Measurements from ENCODE around the gene B3GAT2.

Gene B3GAT2

DNA sequence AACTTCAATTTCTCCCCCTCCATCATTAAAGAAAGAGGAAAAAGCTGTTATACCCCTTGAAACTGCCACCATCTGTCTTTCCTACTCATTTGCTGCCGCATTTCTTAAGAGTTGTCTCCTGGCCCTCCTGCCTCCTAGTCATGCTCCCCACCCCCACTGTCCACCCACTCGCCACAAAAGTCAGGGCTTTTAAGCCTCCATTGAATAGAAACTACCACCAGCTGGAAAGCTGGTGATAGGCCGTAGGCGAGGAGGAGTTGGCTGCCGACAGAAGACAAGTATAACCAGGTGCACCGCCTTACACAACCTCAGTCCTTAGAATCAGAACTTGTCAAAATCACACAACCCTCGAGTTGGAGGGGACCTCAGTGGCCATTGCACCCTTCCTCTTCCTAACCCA is 67.6 kb downstream of the B3GAT2 start:
- DNase-seq: no peak

DNA sequence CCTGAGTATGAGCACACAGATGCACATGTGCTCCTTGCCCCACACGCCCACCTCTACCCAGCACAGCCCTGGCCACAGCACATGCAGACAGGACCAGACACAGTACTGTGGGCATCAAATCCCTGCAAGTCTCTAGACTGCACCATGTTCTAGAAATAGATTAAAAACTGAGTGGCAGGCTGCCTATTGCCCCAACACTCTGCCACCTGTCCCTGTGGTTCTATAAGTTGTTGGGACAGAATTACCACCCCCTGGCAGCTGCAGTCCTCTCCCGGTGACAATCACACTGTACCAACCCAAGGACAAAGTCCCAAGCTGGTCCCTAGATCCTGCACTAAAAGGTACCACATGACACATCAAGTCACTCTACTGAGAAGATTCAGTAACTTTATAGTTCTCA is 70.2 kb downstream of the B3GAT2 start:
- no peak for DNase-seq

DNA sequence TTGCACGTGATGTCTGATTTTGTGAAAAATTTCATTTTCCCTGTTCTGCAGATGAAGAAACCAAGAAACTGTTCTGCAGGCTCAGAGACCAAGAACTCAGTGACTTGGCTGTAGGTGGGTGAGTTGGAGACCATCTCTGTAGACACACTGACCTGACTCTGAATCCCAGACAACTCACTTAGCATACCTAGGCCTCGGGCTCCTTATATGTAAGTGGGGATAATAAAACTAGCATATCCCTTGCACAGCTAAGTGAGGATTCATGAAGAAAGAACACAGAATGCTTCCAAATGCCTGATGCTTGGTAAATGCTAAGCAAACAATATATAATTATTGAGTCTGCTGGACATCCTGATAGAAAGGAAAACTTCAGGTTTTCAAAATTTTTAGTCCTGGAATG is 70.8 kb downstream of the B3GAT2 start:
- no peak for DNase-seq

DNA sequence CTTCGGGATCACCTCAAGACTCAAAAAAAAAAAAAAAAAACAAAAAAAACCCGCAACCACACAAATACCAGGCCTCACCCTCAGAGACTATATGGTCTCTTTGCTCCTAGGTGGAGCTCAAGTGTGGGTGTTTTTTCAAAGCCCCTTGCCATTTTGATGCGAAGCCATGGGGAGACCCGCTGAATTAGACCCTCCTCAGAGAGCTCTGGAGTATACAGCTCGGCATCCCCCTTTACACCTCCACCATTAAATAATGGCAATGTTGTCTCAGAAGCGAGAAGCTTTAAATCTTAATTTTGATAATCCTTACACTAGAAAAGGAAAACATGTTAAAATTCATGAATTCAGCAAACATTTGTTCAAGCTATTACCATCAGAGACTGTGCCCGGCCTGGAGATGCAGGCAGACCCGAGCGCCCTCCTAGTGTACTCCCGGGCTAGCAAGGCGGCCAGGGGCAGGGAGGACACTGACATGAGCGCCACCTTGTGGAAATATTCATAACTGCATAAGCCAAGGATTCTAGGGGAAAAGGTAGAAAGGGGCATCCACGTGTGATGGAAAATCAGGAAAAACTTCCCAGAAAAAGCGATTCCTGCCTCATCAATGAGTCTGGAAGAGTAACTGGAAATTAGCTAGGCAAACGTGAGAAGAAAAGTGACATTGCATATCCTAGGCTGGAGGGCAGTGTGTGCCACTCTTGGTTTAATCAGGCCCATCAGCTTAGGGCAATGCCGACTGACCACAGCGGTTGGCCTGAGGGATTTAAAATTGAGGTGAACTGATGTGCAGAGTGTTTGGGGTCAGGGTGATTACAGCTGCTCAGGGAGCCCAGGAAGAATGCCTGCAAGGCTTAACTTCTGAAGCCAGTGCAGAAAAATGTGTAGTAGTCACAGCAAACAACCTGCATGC is 72.5 kb downstream of the B3GAT2 start:
- peak; percentile 81 for DNase-seq

DNA sequence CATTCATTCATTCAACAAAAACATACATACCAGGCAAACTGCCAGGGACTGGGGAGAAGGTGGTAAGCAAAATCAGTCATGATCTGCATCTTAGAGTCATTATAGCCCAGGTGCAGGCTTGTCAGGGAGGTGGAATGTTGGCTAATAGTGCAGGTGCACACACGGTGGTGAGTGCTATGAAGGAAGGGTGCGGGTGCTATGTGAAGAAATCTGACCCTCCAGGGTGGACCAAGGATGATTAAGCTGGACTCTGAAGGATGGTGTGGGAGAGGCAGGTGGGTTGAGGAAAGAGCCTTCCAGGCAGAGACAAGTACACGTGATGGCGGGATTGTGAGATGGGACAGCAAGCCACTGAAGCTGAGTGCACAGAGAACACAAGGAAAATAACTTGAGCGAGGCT is 77.4 kb downstream of the B3GAT2 start:
- no peak for DNase-seq

DNA sequence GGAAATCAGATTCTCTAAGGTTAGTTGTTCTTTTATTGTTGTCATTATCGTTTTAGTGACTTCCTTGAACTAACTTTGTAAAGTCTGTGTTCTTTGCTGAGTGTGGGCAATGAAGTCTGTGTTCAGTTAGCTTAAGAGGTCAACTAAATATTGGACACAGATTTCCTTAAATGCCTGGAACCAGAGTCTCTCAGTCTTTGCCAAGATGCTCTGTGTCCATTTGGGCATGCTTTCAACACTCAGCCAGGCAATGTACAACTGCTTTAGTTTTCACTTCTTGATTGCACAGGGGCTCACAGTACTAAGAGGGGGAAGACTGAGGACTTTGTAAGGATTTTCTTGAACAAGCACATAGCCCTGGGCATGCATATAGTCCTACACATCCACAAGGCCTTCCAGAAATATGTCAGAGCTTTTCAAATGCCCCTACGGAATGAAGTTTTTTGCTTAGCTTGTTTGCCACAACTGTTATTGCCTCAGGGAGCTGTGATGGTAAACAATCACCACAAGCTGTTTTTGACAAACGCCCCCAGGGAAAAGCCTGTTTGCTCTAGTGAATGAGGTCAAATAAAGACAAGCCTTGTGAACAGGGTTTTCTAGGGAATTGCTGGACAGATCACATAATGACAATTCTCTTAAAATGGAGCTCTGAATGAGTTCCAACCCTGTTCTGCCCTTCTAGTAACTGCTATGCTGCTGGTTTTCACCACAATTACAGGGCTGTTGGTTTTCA is 82.5 kb downstream of the B3GAT2 start:
- no peak for DNase-seq

DNA sequence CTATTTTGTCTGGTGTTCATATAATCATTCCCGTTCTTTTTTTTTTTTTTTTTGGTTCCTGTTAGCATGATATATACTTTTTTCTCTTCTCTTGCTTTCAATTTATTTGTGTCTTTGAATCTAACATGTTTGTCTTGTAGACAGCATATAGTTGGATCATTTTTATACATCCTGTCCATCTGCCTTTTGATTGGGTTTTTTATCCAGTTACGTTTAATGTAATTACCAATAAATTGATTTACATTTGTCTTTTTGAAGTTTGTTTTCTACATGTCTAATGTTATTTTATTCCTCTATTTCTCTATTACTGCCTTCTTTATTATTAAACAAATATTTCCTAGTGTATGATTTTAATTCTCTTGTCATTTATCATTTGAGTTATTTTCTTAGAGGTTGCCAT is 84.4 kb downstream of the B3GAT2 start:
- DNase-seq: no peak

DNA sequence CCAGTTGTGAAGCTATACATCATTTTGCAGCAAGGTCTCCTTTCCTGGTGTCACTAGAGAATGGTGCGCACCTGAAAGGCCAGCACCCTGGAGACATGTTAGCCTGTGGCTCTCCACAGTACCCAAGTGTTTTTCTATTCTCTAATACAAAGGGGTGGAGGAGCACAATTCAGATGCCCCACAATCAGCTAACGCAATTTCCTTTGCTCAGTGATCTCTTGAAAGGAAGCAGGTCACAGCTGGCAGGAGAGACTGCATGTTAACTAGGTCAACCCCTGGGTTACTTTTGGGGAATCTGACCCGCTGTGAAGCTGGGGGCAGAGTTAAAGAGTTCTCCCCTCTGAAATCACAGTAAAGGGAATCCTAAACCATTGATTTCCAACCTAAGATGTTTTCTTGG is 92.5 kb downstream of the B3GAT2 start:
- DNase-seq: no peak

DNA sequence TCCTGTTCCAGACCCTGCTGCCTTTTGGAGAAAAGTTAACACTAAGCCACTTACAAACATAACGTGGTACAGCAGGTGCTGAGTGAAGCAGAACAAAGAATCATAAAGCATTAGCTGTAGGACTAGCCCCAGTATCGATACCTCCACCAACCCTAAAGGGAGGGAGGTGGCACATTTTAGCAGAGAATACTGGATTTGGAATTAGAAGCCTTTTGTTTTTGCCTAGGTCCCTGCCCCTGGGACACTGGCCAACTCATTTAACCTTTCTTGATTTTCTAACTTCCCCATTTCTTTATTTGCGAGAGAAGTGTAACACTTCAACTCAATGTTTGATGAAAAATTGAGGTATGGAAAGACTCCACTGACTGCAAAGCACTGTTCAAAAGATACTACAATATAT is 93.5 kb downstream of the B3GAT2 start:
- no peak for DNase-seq

DNA sequence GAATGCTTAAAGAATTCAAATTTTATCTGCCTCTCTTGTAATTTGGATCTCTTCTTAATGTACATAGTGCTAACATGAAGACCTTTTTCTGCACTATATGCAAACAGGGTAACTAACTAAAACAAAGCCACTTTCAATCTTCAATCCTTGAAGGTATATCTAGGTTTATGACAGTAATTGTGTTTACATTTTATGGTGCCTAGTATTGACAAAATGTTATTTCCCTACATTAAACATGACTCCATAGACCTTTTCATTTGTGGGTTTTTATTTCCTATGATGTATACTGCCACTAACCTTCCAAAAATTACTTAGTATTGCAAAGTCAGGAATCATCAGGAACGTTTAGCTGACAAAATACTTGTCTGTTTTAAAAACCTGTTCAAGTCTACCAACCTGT is 95.9 kb downstream of the B3GAT2 start:
- no peak for DNase-seq

DNA sequence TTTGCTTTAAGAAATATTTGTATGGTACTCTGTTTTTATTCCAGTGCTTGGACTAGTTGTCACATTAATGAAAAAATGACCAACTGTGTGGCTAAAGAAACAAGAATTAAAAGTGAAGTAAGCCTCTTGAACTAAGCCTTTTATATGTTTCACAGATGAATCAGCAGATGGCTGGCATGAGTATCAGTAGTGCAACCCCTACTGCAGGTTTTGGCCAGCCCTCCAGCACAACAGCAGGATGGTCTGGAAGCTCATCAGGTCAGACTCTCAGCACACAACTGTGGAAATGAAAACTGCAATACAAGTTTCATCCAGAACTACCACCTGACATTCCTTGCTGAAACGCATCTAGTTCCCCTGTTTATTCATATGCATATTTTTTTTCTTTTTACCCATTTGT is 96.8 kb downstream of the B3GAT2 start:
- no peak for DNase-seq

DNA sequence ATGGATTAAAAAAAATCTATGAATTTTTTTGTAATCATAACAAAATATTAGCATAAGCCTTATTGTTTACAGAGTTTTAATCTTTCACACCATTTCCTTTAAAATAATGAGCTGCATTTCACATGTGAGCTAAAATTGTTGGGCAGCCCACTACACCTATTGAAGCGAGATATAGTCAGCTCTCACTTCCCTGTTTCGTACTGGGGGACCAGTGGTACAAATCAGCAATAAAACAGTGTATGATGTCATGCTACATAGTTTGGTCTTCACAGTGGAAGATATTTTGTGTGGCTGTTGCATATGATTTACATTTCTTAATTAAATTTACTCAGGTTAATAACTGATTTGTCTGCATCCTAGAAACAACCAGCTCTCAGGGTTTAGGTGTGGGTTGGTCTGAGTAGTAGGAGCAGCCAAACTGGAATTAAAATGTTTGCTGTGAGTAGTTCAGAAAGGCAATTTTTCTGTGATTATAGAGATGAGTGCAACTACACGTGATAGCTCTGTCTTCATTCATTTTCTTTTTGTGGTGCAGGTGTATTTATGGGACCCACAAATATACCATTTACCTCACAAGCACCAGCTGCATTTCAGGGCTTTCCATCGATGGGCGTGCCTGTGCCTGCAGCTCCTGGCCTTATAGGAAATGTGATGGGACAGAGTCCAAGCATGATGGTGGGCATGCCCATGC is 99.3 kb downstream of the B3GAT2 start:
- DNase-seq: no peak

DNA sequence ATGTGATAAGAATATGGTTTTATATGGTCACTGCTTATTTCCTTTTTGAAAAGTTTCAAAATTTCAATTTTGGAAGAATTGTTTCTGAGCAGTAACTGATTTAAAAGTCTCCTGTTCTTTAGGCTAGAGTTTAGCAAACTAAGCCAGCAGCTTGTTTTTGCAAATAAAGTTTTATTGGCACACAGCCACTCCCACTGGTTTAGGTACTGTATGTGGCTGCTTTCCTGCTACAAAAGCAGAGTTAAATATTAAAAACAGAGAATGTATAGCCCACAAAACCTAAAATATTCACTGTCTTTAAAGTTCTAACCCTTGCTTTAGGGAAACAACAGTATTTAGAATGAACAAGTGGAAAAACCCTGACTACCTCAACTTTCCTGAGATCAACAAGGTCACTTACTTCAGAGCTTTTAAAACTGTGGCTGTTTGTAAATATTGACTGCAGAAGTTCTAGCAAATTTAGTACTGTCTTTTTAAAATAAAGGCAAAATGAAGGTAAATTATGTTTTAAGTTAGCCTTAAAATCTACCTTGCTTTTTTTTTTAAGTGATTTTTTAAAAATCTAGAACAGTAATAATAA is 104.1 kb downstream of the B3GAT2 start:
- no peak for DNase-seq

DNA sequence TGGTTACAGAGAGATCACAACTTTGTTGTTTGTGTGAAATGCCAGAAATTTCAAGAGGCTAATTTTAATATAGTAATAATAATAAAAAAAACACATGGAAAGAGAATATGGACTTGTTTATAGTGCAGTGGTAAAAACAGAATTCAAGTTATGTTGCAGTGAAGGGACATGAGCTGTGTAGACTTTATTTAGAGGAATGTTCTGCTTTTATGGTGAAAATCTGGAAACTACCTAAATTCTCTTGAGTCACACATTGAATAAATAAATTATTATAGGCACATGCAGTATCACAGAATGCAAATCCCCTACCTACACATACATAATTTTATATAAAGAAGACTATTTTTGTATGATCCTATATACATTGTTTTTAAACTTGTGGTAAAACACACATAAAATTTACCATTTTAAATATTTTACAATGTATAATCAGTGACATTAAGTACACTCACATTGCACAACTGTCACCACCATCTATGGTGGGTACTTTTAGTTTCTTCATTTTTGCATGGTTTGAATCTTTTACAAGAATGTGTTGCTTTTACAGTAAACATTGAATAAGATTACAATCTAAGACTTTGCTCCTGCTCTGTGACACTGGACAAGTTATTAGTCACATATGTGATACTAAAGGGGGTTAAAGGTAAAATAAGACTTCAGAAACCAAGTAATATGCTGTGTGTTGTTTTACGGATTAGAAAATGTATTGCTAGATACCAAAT is 107.4 kb downstream of the B3GAT2 start:
- no peak for DNase-seq

DNA sequence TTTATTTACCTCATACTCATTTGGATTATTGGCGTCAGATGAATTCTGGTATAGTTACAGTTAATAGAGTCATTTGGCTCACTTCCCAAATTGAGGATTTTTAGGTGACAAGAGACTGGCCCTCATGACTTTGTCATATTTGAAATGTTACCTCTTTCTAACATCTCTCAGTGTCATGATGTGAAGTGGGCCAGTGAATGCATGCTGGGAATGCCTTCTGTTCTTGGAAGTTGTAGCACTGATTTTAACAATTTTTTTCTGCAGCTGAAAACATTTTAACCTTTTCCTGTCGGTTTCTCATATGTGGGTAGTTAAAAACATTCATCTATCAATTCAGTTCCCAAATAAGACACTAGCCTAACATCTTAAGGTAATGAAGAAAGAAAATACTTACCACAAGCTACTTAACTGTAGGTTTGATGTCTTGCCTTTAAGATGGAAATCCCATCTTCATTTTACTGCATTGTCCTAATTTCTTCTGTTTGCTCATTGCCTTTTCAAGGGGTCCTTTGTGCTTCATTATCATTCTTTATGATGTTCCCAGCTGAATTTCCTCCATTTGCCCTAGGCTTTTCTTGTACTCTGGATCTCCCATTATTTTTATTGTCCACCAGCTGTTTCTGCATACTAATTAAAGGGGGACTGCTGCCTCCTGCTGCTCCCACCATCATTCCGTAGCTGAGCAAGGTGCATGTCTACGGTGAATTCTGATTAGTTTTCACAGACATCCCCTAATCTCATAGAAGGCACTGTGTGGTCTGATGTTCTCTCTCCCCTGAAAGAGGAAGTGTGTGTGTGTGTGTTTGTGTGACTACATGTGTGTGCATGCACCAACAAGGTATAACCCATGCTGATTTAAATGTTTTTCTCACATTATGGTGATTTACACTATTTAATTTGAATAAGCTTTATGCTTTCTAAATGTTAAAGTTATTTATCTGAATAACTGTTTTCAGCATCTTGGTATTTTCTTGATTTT is 109.5 kb downstream of the B3GAT2 start:
- no peak for DNase-seq

DNA sequence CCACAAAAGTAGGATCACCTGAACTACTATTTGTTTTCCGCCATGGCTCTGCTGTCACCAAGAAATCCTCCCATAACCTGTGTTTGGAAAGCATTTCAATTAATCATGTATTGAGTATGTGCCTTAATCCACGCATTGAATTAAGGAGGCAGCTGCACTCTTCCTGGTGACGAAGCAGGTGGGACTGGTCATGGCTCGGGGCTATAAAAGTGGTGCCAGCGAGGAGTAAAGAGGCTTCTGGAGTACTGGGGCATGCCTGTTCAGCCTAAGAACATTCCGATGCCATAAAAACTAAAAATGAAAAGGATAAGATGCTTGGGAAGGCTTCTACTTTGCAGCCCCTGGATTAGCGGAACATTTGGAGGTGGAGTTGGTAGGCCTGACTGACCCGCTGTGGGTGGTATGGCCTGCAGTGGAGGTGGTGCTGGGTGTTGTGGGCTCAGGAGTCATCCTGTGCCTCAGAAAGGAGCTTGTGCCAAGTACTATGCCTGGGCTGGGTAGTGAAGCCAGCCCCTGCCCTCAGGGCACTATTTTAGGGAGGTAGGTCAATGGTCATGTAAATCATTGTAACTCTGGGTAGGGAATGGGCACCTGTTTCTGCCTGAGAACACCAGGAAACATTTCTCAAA is 110.5 kb downstream of the B3GAT2 start:
- DNase-seq: no peak

DNA sequence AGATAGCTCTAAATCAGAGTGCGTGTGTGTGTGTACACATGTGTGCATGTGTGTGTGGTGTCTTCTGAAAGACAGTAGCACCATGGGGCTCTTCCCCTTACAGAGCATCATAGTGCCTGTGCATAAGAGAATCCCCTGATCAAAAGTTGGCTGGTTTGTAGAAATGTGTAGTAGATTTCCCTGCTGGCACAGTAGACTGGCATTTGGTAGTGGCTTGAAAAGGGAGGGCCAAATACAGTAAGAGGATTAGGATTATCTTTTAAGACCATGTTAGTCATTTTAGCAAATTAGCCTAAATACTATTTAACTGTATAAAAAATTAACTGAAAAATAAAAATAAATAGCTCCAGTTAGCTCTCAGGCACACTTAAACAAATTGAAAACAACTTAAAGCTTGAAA is 112.6 kb downstream of the B3GAT2 start:
- no peak for DNase-seq

DNA sequence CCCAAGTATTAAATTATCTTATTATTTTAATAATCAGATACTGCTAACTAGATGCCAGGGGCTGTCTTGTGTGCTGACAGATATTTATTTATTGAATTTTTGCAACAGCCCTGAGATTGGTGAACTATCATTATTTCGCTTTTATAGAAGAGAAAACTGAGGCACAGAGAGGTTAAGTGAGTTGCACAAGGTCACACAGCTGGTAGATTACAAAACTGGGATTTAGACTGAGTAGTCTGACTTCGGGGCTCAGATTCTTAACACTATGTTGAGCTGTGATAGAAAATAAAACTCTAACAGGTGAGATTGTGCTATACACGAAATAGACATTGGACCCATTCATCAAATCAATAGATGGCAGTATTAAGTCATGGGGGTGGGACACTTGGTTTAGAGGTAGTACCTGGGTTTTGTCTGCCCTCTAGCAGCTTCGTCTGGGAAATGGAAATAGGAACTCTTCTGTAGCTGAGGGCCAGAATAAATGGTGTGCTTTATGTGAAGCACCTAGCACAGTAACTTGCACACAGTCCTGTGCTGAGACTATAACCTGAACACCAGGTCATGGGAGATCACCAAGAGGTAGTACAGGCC is 113.4 kb downstream of the B3GAT2 start:
- DNase-seq: no peak

DNA sequence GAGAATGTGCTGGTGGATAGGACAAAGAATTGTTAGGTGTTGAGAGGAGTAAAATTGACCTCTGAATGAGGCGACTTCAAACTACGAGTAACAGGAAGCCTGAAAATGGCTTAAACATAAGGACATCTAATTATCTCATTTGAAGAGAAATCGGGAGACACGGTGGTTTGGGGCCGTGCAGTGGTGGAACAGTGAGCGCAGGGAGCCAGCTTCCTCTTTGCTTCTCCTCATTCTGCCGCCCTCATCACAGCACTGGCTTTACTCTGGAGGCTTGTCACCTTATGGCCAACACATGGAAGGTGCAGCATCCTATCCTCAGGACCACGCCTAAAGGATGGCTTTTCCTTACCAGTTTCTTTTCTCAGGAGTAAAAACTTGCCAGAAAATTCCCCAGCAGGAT is 114.3 kb downstream of the B3GAT2 start:
- DNase-seq: no peak

DNA sequence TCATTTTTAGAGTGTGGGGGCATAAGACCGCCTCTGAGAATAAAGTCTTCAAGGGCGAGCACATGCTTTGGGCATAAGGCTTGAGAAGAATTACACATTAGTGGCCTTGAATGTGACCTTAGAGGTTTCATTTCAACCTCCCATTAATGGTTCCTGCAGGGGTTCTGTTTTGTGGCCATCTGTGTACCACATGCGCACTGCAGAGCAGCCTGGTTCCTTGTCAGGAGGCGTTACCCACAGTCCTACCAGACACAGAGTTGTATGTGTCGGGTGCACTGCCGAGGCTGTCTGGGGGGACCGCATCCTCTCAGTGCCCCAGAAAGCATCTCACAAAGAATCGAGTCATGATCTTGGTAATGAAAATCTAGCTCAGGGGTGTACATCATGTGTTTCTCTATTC is 115.7 kb downstream of the B3GAT2 start:
- DNase-seq: no peak
